GM12875 (cell line): ENCODE results near the gene AK8.

Experiments
- H3K4me3 ChIP-seq: one replicate; pipeline ENCODE4 v1.5.1; 2011; ENCODE audit warnings: low read depth, low read length, control low read depth
- CTCF ChIP-seq: IDR thresholded peaks from 2 replicates; pipeline ENCODE4 v1.5.1; 2011; ENCODE audit warnings: low read depth, mild to moderate bottlenecking, control low read depth, inconsistent platforms, low read length, moderate library complexity, borderline replicate concordance; ENCODE audit not compliant: insufficient read depth

Gene AK8

GRCh38 chr9:132849185-132849706, 28.8 kb downstream of the AK8 start:
- no peak for TF ChIP-seq CTCF
- H3K4me3 ChIP-seq, result no peak overlapping the region

- no peak overlapping the region for H3K4me3 ChIP-seq
- no peak for TF ChIP-seq CTCF
Observed at GRCh38 chr9:132846918-132847515, 31.1 kb downstream of the AK8 start.

GRCh38 chr9:132846109-132846917, 31.8 kb downstream of the AK8 start:
- no peak overlapping the region for H3K4me3 ChIP-seq
- no peak for TF ChIP-seq CTCF

GRCh38 chr9:132842124-132843044, 35.7 kb downstream of the AK8 start:
- no peak overlapping the region for H3K4me3 ChIP-seq
- no peak for TF ChIP-seq CTCF

GRCh38 chr9:132840980-132841379, 37.1 kb downstream of the AK8 start:
- TF ChIP-seq CTCF, result no peak
- H3K4me3 ChIP-seq, result no peak overlapping the region

GRCh38 chr9:132838291-132838690, 39.8 kb downstream of the AK8 start:
- no peak overlapping the region for H3K4me3 ChIP-seq
- no peak for TF ChIP-seq CTCF
